WTC11 (cell line): ENCODE measurements around the gene TSACC.

Experiments used
- ATF1 ChIP-seq: sonication (generic); formaldehyde crosslinking; IDR thresholded peaks from 2 replicates; pipeline ENCODE4 v1.8.1; 2023; ENCODE audit warnings: mild to moderate bottlenecking, moderate library complexity, missing genetic modification reagents
- ATF3 ChIP-seq: sonication (generic); formaldehyde crosslinking; conservative IDR thresholded peaks from 2 replicates; pipeline ENCODE4 v1.8.1; 2022; ENCODE audit warnings: mild to moderate bottlenecking, missing genetic modification reagents
- CBFB ChIP-seq: sonication (generic); formaldehyde crosslinking; IDR thresholded peaks from 2 replicates; pipeline ENCODE4 v1.8.1; 2022; ENCODE audit warnings: mild to moderate bottlenecking, low read depth, missing genetic modification reagents
- CREB1 ChIP-seq: sonication (generic); formaldehyde crosslinking; IDR thresholded peaks from 2 replicates; pipeline ENCODE4 v1.8.0; 2023; ENCODE audit warnings: mild to moderate bottlenecking, missing genetic modification reagents
- CTCF ChIP-seq: fragments of 200-600 bp; IDR thresholded peaks from 2 replicates; pipeline ENCODE4 v1.8.0; 2022; ENCODE audit warnings: antibody characterized with exemption
- E2F1 ChIP-seq: sonication (generic); formaldehyde crosslinking; IDR thresholded peaks from 2 replicates; pipeline ENCODE4 v1.8.0; 2022; ENCODE audit warnings: mild to moderate bottlenecking, missing genetic modification reagents
- JAZF1 ChIP-seq: fragments of 250-450 bp; sonication (Bioruptor Pico); IDR thresholded peaks from 2 replicates; pipeline ENCODE4 v1.9.0; 2021; ENCODE audit warnings: moderate library complexity, mild to moderate bottlenecking, inconsistent platforms
- MAX ChIP-seq: sonication (generic); formaldehyde crosslinking; IDR thresholded peaks from 2 replicates; pipeline ENCODE4 v1.8.0; 2022; ENCODE audit warnings: mild to moderate bottlenecking, missing genetic modification reagents
- NR3C1 ChIP-seq: sonication (generic); formaldehyde crosslinking; conservative IDR thresholded peaks from 2 replicates; pipeline ENCODE4 v1.8.1; 2023; ENCODE audit warnings: low read depth, mild to moderate bottlenecking, missing genetic modification reagents
- PREB ChIP-seq: sonication (generic); formaldehyde crosslinking; IDR thresholded peaks from 2 replicates; pipeline ENCODE4 v1.8.1; 2022; ENCODE audit warnings: mild to moderate bottlenecking, missing genetic modification reagents, moderate library complexity, borderline replicate concordance
- USF1 ChIP-seq: sonication (generic); formaldehyde crosslinking; IDR thresholded peaks from 2 replicates; pipeline ENCODE4 v1.8.0; 2022; ENCODE audit warnings: mild to moderate bottlenecking, missing genetic modification reagents
- USF2 ChIP-seq: sonication (generic); formaldehyde crosslinking; IDR thresholded peaks from 2 replicates; pipeline ENCODE4 v1.8.1; 2023; ENCODE audit warnings: mild to moderate bottlenecking, missing genetic modification reagents, moderate library complexity
- ZMAT4 ChIP-seq: fragments of 250-450 bp; sonication (Bioruptor Pico); IDR thresholded peaks from 2 replicates; pipeline ENCODE4 v1.9.0; 2021; ENCODE audit warnings: mild to moderate bottlenecking
- ZNF512 ChIP-seq: sonication (generic); formaldehyde crosslinking; IDR thresholded peaks from 2 replicates; pipeline ENCODE4 v1.8.1; 2022; ENCODE audit warnings: missing genetic modification reagents, borderline replicate concordance

- TF ChIP-seq CTCF = no peak
- no peak for TF ChIP-seq ATF3 (CRISPR knock-in tag)
- TF ChIP-seq CREB1 = no peak
- TF ChIP-seq NR3C1 = no peak
- no peak for TF ChIP-seq USF2 (CRISPR knock-in tag)
- TF ChIP-seq JAZF1 (CRISPR knock-in tag) = no peak
- TF ChIP-seq CBFB = no peak
- TF ChIP-seq PREB (CRISPR knock-in tag) = no peak
- no peak for TF ChIP-seq MAX (CRISPR knock-in tag)
- TF ChIP-seq ZMAT4 (CRISPR knock-in tag) = no peak
- no peak for TF ChIP-seq ATF1
- no peak for TF ChIP-seq E2F1 (CRISPR knock-in tag)
- TF ChIP-seq USF1 (CRISPR knock-in tag) = no peak
- no peak for TF ChIP-seq ZNF512 (CRISPR knock-in tag)
These were observed 44.2 kb downstream of the TSACC start for GRCh38 chr1:156382561-156382960.
